H4 (cell line): Measurements from ENCODE around the gene KRT2. TPM values are rescaled to one million over a fixed set of nuclear protein-coding genes. Genes with fewer than 3 reads are reported as not detected.

Source experiments
- DNase-seq: peaks from one replicate; pipeline ENCODE4 v3.0.0-alpha.2; 2015; ENCODE audit warnings: low spot score
- total RNA-seq: library from RNA; depleted of rRNA; stranded (reverse); fragments of >200 nt; shearing (Covaris generic); gene quantifications from 2 replicates; pipeline ENCODE4 v1.2.3, GENCODE V29; 2014; rRNA removed

Gene KRT2
- 0.21 and 0.53 TPM in 2 replicates for total RNA-seq

DNA sequence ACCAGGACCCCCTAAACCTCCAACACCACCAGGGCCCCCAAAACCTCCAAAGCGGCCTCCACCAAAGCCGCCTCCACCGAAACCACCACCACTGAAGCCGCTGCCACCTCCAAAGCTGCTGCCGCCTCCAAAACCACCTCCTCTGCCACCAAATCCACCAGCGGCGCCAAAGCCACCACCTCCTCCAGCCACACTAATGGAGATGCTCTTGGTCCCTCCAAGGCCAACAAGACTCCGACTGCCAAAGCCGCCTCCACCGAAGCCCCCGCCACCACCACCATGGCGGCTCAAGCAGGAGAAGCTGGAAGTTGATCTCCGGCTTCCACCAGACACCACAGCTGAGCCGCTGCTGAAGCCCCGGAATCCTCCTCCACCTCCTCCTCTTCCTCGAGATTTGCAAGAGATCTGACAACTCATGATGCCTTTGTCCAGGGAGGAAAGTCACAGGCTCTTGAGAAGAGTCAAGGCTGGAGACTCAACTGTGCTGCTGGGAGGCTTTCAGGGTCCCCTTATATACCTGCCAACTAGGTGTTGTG lies at the start of gene KRT2:
KRT2 (minus strand) TSS at position 486 of the 536 bp plus-strand sequence; CDS start at position 417, 69 bp downstream.
- no peak for DNase-seq

DNA sequence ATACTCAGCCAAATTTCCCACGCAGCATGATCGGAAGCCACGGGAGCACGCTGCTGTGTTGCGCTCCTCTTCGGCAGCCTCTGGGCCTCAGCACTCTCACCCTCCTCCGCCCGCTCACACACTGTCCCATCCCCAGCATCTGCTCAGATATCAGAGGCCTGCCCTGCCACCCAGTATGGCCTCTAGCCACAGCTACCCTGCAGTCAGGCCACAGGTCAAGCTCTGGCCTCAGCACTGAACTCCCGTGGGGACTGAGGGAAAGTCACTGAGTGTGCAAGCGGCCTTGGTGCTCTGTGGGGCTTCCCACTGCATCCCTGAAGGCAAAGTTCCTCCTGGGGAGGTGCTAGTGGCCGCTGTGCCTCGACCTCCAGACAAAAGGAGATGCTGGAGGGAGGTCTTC lies 49.3 kb upstream of the KRT2 start:
- no peak for DNase-seq

DNA sequence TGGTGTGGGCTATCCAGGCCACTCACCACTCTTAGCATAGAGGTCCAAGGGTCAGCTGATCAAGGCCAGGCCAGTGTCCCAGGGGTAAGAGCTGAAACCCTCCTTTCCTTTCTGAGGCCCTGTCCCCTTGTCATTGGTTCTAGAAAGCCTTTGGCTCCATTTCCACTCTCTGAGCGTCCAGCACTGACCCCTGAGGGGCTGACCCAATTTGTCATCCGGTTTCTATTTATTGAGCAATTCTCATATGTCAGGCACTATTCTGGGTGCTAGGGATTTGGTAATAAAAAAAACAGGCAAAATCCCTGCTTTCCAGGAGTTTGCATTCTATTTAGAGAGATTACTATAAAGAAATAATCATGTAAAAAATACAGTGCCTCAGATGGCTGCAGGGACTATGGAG lies 47.9 kb upstream of the KRT2 start:
- DNase-seq: no peak

DNA sequence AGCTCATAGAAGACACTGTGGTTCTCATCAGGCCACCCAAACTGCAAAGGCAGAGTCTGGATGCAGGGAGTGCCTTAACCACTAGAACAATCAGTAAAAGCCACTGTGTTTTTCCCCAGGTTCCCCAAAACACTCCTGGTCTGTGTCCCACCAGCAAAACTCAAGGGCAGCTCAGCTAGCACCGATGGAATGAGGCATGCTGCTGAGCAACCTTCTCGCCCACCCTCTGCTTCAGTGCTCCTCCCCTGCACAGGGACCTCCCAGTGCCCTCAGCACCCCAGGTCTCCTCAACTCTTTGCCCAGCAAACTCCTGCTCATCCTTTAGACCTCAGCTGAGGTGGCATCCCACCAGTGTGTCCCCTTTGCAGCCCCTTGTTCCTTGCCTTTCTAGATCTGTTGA lies 47.4 kb upstream of the KRT2 start:
- DNase-seq: no peak

DNA sequence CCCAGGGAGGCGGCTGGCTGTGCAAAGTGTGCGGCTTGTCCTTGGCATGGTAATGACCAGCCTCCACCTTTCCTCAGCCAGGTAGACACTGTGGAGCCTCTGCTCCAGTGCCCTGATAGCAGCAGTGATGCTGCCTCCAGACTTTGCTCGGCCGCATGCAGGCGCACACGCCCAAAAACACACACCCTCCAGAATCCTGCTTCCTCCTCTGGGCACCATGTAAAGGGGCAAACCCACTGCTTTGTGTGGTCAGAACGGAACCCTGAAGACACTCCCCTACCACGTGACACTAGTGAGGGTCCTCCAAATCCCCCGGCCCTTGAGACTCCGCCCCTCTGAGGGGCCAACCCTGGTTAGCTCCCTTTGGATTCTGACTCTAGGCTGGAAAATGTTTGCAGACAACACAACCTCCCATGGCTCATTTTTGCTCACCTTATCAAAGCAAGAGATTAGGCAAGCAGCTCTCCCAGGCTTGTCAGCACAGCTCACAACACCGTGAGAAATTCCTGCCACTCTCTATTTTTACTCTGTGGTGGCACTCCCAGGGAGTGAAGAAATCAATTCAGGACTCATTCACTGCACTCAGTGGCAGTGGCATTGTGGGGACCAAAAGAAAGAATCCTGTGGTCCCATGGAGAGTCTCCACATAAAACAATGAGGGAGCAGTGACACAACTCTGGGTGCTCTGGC lies 46.8 kb upstream of the KRT2 start:
- no peak for DNase-seq

DNA sequence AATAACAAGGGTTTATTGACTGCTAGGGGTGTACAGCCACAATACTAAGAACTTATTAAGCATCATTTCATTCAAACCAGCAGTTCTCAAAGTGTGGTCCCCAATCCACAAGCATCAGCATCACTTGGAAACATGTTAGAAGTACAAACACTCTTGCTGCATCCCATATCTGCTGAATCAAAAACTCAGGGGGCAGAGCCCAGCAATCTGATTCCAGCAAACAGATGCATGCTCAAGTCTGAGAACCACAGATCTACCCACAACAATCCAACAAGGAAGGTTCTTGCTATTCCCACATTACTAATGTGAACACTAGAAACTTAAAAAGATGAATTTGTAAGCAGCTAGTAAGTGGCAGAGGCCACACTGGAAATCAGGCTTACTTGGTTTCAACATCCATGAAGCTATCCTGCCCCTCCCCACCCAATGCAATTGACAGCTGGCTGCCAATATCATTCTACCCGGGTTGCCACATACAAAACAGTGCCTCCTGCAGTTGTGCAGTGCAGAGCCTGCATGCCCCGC lies 45.1 kb upstream of the KRT2 start:
- DNase-seq: no peak

DNA sequence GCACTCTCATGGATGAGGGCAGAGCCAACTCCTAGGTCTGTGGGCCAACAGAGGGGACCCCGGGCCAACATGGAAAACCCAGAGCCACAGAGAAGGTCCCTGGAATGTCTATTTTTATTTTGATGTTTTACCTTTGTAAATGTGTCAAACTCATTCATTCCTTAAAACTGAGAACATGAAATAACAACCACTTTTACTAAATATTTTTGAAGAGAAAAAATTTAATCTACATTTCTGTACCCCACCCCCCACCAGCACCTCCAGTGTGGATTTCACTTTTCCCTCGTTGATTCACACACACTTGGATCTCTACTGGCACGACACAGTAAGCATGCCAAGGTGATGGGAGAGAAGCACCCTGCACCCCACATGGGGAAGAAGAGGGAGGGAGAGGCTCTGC lies 44.6 kb upstream of the KRT2 start:
- no peak for DNase-seq

DNA sequence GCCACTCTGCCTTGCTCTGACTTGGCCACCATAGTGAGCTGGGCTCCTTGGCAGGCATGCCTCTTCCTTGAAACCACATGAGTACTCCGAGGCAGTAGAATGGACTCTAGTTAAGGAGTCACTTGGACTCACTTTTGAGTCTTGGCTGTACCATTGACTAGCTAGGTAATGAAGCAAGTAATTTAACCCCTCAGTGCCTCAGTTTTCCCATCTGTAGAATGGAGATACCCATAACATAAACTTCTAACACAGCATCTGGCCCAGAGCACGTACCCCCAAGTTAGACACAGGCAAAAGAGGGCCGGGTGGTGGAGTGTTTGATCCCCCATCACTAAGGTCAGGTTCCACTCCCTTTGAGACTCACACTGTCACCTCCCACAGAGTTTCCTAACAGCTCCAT lies 43.0 kb upstream of the KRT2 start:
- DNase-seq: no peak

DNA sequence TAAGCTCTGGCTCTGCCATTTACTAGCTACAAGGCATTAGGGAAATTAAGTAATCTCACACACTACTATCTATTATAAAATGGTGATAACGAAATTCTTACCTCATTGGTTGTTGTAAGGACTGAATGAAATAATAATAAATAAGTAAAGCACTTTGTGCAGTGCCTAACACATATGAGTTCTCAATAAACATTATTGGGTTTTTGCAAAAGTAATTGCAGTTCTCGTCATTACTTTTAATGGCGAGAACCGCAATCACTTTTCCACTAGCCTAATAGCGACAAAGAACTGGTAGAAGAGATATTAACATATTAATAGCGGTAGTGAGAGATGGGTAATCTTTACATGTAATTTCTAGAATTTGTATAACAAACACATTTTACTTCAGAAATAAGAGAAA lies 42.1 kb upstream of the KRT2 start:
- no peak for DNase-seq

DNA sequence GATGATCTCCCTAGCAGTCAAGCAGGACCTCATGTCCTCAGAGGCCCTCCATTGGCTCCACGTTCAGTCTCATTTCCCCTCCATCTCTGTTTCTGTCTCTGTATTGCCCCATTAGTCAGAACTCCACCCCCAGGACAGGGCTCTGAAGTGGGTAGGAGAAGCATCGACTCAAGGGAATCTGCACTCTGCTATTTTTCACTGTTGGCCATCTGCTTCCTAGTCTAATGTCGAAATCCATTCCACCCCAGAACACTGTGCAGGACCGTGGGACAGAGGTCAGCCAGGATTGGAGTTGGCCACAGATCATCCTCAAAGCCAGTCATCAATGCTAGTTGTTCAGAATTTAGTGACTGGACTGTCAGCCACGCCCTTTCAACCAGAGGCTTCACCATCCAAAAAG lies 41.2 kb upstream of the KRT2 start:
- DNase-seq: no peak

DNA sequence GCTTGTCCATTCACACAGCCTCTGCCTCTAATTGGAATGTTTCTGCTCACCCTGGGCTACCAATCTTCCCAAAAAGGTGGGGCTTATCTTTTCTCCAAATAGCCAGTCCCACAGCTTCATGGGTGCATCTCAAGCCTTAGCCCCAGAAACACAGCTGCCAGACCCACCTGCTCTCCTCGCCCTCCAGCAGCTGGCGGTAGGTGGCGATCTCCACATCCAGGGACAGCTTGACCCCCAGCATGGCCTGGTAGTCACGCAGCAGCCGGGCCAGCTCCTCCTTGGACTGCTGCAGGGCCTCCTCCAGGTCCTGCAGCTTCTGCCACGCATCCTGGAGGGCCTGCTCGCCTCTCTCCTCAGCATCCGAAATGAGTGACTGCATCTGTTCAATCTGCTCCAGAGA lies 40.2 kb upstream of the KRT2 start:
- no peak for DNase-seq

DNA sequence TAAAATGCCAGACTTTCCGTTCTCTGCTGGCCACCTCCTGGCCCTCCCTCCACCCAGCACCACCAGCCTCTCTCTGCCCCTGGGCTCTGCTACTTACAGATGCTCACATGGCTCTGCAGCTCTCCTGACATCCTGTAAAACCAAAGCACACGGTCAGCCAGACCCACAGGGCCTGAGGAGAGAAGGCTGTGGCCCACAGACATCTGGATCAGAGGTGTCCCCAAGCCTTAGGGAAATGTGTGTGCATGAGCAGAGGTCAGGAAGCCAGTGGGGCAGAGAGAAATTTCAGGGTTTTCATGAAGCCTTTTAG lies 39.8 kb upstream of the KRT2 start:
- no peak for DNase-seq

DNA sequence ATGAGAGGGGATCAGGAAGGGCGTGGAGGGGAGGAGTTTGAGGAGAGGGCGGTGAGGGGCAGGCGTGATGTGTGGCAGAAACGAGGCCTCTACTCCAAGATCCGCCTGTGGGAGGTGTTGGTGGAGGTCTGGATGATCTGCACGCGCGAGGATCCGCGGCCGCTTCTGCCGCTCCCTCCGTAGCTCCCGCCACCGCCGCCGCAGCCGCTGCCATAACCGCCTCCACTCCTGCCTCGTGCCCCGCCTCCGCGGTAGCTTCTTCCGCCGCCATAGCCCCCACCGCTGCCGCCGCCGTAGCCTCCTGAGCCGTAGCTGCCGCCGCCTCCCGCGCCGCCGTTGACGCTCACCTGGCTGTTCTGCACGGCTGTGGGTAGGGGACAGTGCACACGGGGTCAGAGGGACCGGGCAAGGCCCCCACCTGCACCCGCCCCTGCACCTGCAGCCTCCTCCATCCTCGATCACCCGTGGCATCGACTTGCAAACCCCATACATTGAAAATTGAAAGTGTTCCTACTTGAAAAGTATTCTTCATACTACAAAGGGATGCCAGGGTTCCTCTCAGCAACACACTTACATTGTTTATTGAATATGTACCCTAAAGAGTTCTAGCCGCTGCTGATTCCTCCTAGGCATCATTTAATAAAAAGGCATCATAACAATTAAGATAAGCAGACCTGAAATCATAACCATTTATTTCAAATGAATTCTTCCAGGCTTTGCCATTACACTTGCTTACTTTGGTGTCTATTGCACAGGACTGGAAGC lies 39.2 kb upstream of the KRT2 start:
- no peak for DNase-seq

DNA sequence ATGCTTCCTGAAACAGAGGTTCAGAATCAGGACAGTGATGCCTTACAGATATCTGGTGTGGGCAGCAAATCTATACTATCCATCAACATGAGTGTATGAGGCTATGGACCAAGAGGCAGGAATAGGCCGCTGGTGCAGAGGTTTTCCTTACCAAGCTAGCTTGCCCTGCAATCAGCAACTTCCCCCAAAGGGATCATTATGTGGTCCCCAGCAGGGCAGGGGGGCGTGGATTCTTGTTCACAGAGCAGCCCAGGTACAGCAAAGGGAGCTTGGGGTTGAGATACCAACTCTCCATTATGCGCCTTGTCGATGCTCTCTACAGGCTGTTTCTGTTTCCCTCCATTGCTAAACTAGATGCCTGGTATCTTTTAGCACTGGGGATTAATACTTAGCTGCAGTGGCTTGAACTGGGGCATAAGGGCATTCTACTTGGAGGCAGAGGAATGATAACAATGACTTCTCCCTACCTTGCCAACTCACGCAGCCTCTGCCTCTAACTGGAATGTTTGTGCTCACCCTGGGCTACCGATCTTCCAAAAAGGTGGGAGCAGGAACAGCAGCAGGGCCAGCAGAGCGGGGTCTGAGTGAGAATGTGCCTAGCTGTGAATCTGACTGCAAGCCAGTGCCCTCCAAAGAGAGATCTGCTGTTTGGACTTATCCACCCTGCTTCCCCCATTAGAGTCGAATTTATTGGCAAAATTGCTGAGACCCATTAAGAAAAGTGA lies 38.5 kb upstream of the KRT2 start:
- no peak for DNase-seq

DNA sequence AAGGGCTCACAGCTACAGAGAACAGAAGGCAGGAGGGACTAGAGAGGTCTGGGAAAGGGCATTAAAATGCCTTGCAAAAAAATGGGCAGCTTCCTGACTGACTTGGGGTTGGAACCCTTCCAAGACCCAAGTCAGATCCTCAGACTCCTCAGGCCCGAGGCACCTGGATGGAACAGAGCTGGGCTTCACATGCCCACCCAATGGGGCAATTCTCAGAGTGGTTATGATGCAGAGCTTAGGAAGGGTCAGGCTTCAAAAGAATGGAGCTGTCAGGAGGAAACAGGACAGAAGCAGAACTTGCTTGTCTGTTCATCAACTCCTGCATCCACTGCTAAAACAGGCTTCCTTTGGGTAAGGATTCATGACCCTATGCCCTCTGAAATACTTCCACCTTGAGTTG lies 37.9 kb upstream of the KRT2 start:
- DNase-seq: no peak

DNA sequence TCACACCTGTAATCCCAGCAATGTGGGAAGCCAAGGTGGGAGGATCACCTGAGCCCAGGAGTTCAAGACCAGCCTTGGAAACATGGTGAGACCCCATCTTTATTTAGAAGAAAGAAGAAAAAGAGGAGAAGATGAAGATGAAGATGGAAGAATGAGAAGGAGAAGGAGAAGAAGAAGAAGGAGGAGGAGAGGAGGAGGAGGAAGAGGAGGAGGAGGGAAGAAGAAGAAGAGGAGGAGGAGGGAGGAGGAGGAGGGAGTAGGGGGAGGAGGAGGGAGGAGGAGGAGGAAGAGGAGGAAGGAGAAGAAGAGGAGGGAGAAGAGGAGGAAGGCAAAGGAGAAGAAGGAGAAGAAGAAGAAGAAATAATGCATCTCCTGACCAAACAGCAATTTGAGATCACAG lies 37.2 kb upstream of the KRT2 start:
- DNase-seq: no peak

DNA sequence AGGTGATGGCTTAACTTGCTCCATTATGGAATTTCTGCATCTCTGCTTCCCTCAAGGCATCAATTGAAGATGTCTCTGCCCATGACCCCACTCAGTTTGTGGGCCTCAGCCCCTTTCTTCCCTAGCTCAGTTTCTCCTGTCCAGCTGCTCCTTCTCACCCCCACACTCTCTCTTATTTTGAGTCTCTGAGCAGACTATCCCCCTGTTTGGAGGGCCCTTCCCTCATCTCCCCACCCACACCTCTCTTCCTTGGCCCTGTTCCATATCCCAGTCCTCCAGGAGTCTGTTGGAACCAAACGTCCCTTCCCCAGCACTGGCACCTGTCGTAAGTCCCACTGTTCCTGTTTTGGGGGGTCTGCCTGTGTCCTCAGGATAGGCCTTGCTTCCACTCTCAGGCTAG lies 36.5 kb upstream of the KRT2 start:
- DNase-seq: no peak

DNA sequence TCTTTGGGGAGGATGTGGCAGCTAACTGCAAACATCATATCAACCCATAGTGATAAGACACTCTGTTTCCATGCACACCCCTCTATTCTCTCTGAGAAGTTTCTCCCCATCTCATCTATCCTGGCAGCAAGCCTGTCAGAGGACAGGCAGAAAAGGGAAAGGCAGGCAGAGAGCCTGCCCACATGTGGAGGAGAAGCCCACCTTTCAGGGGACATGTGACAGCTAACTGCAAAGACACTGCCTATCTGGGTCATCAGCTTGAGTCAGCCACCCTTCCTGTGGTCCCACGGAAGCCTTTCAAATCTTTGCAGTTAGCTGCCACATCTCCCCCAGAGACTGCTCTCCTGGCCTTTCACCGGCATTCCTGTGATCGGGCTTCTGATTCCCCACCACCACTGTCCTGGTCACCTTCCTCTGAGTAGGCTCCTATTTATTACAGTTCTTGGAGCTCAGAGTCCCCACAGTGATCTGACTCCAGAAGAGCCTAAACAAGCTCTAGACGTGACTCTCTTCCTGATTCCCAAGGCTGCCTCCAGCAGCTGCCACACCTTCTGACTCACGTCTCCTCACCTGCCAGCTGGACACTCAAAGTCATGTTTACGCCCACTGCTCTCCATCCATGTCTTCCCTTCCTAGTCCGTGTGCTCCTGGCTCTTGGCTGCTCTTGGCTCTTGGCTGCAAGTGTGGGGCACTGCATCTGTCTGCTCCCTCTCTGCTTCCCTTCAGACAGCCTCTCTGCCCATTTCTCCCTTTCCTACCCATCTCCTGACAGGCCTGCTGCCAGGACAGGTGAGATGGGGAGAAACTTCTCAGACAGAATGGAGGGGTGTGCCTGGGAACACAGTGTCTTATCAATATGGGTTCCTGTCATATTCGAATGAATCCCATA lies 35.7 kb upstream of the KRT2 start:
- DNase-seq: no peak

DNA sequence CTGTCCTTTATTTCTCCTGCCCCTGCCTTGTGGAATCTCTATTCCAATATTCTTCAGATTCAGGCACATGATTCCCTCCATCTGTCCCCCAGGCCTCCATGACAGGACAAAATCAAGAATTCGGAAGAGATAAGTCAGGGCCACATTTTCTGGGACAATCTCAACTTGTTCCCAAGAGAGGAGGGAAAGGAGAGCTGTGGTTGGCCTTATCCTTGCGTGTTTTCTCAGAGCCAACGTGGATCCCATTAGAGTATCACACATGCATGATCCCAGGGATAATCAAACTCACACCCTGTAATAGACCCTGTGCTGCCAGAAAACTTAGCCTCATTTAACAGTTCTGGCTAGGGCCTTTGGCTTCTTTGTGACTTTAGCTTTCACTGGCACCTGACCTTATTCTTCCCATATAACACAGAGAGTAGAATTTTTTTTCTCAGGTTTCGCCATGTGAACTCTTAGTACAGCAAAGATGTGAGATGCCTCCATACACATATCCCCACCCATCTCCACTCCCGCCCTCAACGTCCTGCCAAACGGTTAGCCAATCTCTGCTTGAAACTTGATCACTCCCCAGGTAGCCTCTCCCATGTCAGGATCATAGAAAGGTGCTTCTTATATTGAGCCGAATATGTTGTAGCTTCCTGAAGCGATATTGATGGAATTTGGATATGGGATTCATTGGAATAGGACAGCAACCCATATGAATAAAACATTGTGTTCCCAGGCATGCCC lies 34.9 kb upstream of the KRT2 start:
- DNase-seq: no peak

DNA sequence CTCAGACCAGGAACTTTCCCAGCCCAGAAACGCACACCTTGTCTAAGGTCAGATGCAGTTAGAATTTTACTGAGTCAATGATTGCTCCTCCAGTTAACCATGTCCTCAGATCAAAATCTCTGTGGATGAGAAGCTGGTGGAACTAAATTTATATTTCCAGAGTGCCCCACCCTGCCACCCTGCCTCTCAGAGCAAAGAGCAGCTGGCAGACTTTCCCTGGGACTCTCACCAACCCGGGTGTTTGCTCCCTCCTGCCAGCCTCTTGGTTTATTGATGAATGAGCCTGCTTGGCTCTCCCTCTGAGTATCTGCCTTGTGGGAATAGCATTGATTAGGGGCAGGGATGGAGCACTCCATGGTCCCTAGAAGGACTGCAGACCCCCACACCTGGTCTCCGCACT lies 34.1 kb upstream of the KRT2 start:
- no peak for DNase-seq

DNA sequence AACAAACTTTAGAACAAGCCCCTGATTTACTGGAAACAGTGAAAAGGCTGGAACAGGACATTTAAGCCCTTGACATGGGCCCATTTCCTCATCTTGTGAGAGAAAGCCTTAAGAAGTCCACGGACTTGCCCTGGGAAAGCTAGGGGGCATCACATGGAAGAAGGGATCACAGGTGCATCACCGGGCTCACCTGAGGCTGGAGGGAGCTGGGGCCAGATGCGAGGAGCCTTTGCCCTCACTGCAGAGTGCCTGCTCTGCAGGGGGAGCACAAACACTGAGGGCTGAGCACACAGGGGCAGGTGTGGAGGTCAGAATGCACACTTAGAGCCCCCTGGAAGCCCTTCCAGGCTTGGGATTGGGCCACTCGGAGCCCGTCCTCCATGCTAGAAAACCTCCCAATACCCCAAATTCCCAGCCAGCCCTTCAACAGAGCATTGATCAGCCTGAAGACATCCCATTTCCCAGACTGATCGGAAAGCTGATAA lies 33.4 kb upstream of the KRT2 start:
- no peak for DNase-seq
